ENCODE results near the gene AOC1.

DNA sequence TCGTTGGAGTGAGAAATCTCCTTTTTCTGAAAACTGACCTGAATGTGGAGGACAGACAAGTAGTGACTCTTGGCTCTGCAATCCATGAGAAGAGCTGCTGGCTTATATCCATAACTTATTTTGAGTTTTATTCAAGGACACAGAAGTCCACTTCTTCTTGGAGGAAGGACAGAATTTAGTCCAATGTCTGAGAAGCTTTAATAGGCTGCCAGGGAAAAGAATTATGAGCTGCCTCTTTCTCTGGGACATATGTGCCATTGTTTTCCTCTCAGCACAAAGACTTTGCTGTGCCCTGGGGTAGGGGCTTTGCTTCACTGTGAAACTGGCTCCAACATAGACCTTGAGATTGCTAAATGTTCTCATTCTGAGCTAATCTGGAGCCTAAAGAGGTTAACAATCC lies 20.5 kb upstream of the AOC1 start:
- TF ChIP-seq, protein P1, sequence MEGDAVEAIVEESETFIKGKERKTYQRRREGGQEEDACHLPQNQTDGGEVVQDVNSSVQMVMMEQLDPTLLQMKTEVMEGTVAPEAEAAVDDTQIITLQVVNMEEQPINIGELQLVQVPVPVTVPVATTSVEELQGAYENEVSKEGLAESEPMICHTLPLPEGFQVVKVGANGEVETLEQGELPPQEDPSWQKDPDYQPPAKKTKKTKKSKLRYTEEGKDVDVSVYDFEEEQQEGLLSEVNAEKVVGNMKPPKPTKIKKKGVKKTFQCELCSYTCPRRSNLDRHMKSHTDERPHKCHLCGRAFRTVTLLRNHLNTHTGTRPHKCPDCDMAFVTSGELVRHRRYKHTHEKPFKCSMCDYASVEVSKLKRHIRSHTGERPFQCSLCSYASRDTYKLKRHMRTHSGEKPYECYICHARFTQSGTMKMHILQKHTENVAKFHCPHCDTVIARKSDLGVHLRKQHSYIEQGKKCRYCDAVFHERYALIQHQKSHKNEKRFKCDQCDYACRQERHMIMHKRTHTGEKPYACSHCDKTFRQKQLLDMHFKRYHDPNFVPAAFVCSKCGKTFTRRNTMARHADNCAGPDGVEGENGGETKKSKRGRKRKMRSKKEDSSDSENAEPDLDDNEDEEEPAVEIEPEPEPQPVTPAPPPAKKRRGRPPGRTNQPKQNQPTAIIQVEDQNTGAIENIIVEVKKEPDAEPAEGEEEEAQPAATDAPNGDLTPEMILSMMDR (IDR thresholded peaks at IDR 0.05): no peak
- no peak for TF ChIP-seq POLR2A (IDR thresholded peaks at IDR 0.05)
